HepG2 (cell line): ENCODE data around the gene TIMM44. TPM values are rescaled to one million over a fixed set of nuclear protein-coding genes. Genes with fewer than 3 reads are reported as not detected.

Experiments
- GATA4 ChIP-seq: sonication (generic); IDR thresholded peaks from 2 replicates; pipeline ENCODE4 v1.6.1; 2016; ENCODE audit warnings: antibody characterized with exemption, low read depth, borderline replicate concordance
- GFI1 ChIP-seq: sonication (generic); formaldehyde crosslinking; IDR thresholded peaks from 2 replicates; pipeline ENCODE4 v1.5.0; 2020; ENCODE audit warnings: missing genetic modification reagents, mild to moderate bottlenecking, borderline replicate concordance
- HINFP ChIP-seq: sonication (generic); formaldehyde crosslinking; IDR thresholded peaks from 2 replicates; pipeline ENCODE4 v1.4.0; 2020; ENCODE audit warnings: low read depth, mild to moderate bottlenecking, missing genetic modification reagents
- KDM4B ChIP-seq: sonication (generic); formaldehyde crosslinking; IDR thresholded peaks from 2 replicates; pipeline ENCODE4 v1.4.0; 2020; ENCODE audit warnings: missing genetic modification reagents
- NFE2L1 ChIP-seq: sonication (generic); formaldehyde crosslinking; IDR thresholded peaks from 2 replicates; pipeline ENCODE4 v1.4.0; 2020; ENCODE audit warnings: missing genetic modification reagents, mild to moderate bottlenecking, borderline replicate concordance
- PLSCR1 ChIP-seq: sonication (generic); formaldehyde crosslinking; IDR thresholded peaks from 2 replicates; pipeline ENCODE4 v1.5.0; 2020; ENCODE audit warnings: missing genetic modification reagents, mild to moderate bottlenecking, borderline replicate concordance
- POLR2AphosphoS2 ChIP-seq: IDR thresholded peaks from 2 replicates; pipeline ENCODE4 v1.6.1; 2011; ENCODE audit warnings: low read depth, low read length, improper control_type of control experiment
- RFX5 ChIP-seq: IDR thresholded peaks from 2 replicates; pipeline ENCODE4 v1.6.1; 2011; ENCODE audit warnings: low read depth, low read length, improper control_type of control experiment
- SPEN ChIP-seq: sonication (generic); formaldehyde crosslinking; IDR thresholded peaks from 2 replicates; pipeline ENCODE4 v1.5.1; 2020; ENCODE audit warnings: low read depth, mild to moderate bottlenecking, missing genetic modification reagents
- TFAP4 ChIP-seq: sonication (generic); IDR thresholded peaks from 2 replicates; pipeline ENCODE4 v1.6.1; 2016; ENCODE audit warnings: low read depth, borderline replicate concordance
- ZBTB40 ChIP-seq, 2 experiments: fragments of 450-650 bp in 1 of 2; sonication (generic) in 1 of 2; formaldehyde crosslinking in 1 of 2; IDR thresholded peaks; 2 replicates each; pipeline versions ENCODE4 v1.6.1 to v1.8.0; 2016 to 2022; ENCODE audit warnings: antibody characterized with exemption in 1 of 2, mild to moderate bottlenecking in 1 of 2, missing genetic modification reagents in 1 of 2
- ZMYM3 ChIP-seq: sonication (generic); formaldehyde crosslinking; IDR thresholded peaks from 2 replicates; pipeline ENCODE4 v1.5.1; 2020; ENCODE audit warnings: mild to moderate bottlenecking, missing genetic modification reagents
- ZMYM4 ChIP-seq: sonication (generic); formaldehyde crosslinking; IDR thresholded peaks from 2 replicates; pipeline ENCODE4 v1.8.1; 2023; ENCODE audit warnings: mild to moderate bottlenecking, missing genetic modification reagents
- ZNF451 ChIP-seq: sonication (generic); formaldehyde crosslinking; IDR thresholded peaks from 2 replicates; pipeline ENCODE4 v1.5.0; 2020; ENCODE audit warnings: mild to moderate bottlenecking, missing genetic modification reagents
- ZNF619 ChIP-seq: sonication (generic); formaldehyde crosslinking; IDR thresholded peaks from 2 replicates; pipeline ENCODE4 v1.4.0; 2020; ENCODE audit warnings: mild to moderate bottlenecking, missing genetic modification reagents
- ZNF720 ChIP-seq: sonication (generic); formaldehyde crosslinking; IDR thresholded peaks from 2 replicates; pipeline ENCODE4 v1.4.0; 2020; ENCODE audit warnings: missing genetic modification reagents
- polyA plus RNA-seq, 8 experiments: library from polyadenylated mRNA; depleted of rRNA in 3 of 8; stranded (reverse) in 7 of 8; unstranded in 1 of 8; fragments of >200 nt; fragmentation: Illumina TruSeq in 4 of 8; extraction: Trizol in 4 of 8; gene quantifications; 2 replicates each; pipeline versions ENCODE4 v1.2.1 to v1.2.3, GENCODE V29; 2011 to 2016; ENCODE audit warnings: low read depth in 4 of 8, missing spikeins in 1 of 8, mixed read lengths in 1 of 8; ENCODE audit not compliant: insufficient read depth in 1 of 8
- total RNA-seq, 5 experiments: library from RNA; depleted of rRNA; stranded (reverse); fragments of >200 nt; fragmentation: Illumina TruSeq; extraction: Trizol; gene quantifications; 2 replicates each; pipeline ENCODE4 v1.2.3, GENCODE V29; 2016; ENCODE audit warnings: low read depth in 1 of 5

TIMM44 gene
- total and polyA plus RNA-seq, 2 of the 13 experiments (the other 11 are each of a cell fraction or from before 2014, with no cell fraction given), result 42.9 to 72.6 TPM

- TF ChIP-seq PLSCR1 (CRISPR knock-in tag) (no peak), HINFP (CRISPR knock-in tag) (no peak), ZBTB40 (IDR thresholded peaks at IDR 0.05) (no peak), ZBTB40 (CRISPR knock-in tag; IDR thresholded peaks at IDR 0.05) (no peak), ZNF720 (CRISPR knock-in tag) (no peak), GATA4 (no peak), SPEN (CRISPR knock-in tag) (peak; percentile 75; the same call in 1 of the 2 replicates), POLR2AphosphoS2 (no peak), KDM4B (CRISPR knock-in tag) (no peak), ZMYM3 (CRISPR knock-in tag) (peak; percentile 91), NFE2L1 (CRISPR knock-in tag) (no peak), TFAP4 (peak; percentile 30; the same call in 1 of the 2 replicates), GFI1 (CRISPR knock-in tag) (no peak), ZMYM4 (CRISPR knock-in tag) (peak; percentile 54; the same call in 1 of the 2 replicates), ZNF619 (CRISPR knock-in tag) (no peak), RFX5 (no peak), ZNF451 (CRISPR knock-in tag) (no peak)
Measured at GRCh38 chr19:7897292-7897691, 46.2 kb downstream of the TIMM44 start (continued).
